Measurements from ENCODE around the gene EEF1AKMT2.

GRCh38 chr10:124728830-124729661 is 62.6 kb downstream of the EEF1AKMT2 start:
- TF ChIP-seq POLR2A (IDR thresholded peaks at IDR 0.05) (peak in 1 of 4 donors; percentile 15), CTCF (IDR thresholded peaks at IDR 0.05) (no peak)
